HEK293T (cell line): Measurements from ENCODE around the gene TEX51.

ENCODE experiments used
- ARNT ChIP-seq: fragments of 450-650 bp; IDR thresholded peaks from 2 replicates; pipeline ENCODE4 v1.6.1; 2017; ENCODE audit warnings: mild to moderate bottlenecking
- BHLHE40 ChIP-seq: fragments of 450-650 bp; IDR thresholded peaks from 2 replicates; pipeline ENCODE4 v1.6.1; 2016; ENCODE audit warnings: mild to moderate bottlenecking, moderate library complexity, borderline replicate concordance
- FOXA1 ChIP-seq: fragments of 450-650 bp; IDR thresholded peaks from 2 replicates; pipeline ENCODE4 v1.6.1; 2016; ENCODE audit warnings: mild to moderate bottlenecking
- HDGF ChIP-seq: fragments of 450-650 bp; IDR thresholded peaks from 2 replicates; pipeline ENCODE4 v1.6.1; 2017; ENCODE audit warnings: antibody characterized with exemption, borderline replicate concordance
- TARDBP ChIP-seq: fragments of 450-650 bp; IDR thresholded peaks from 2 replicates; pipeline ENCODE4 v1.6.1; 2016

DNA sequence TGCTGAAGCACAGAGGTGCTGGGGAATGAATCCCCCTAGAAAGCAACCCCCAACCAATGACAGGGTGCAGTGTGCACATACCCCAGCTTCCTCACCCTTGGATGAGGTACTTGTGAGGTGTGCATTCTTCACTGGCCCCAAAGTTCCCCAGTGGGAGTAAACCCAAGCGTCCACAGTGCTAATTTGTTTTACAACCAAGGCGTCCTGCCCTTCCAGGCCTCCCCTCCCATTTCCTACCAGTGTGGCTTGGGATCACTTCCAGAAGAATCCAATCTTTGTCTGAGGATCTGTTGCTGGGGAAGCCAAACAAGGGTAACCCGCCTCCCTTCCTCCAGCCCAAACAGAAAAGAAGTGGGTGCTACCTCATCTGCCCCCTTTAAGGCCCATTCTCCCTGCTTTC is 40.3 kb upstream of the TEX51 start:
- TF ChIP-seq HDGF (no peak), TARDBP (no peak), ARNT (no peak), BHLHE40 (no peak), FOXA1 (no peak)
